ENCODE data around the gene ANGPTL5.
A peak's percentile ranks its signal among the peaks of the same experiment; 100 is the strongest.
"Not testable (repeated sequence)": the region's sequence is repeated elsewhere in the genome, so short reads cannot be mapped to it uniquely, and the experiment has no call there.

The ANGPTL5 gene

GRCh38 chr11:101916422-101916821 lies at the start of gene ANGPTL5:
Gene ANGPTL5, minus strand, starts transcription at chr11:101916522. Its CDS starts 8,613 bp downstream, at chr11:101907909.
- DNase-seq (ENCODE audit: low read depth in 3 of 3, low spot score in 1 of 3) = no peak

- not testable (repeated sequence) for DNase-seq (ENCODE audit: low read depth in 3 of 3, low spot score in 1 of 3)
These were observed 47.9 kb upstream of the ANGPTL5 start for GRCh38 chr11:101964200-101964599.

DNA sequence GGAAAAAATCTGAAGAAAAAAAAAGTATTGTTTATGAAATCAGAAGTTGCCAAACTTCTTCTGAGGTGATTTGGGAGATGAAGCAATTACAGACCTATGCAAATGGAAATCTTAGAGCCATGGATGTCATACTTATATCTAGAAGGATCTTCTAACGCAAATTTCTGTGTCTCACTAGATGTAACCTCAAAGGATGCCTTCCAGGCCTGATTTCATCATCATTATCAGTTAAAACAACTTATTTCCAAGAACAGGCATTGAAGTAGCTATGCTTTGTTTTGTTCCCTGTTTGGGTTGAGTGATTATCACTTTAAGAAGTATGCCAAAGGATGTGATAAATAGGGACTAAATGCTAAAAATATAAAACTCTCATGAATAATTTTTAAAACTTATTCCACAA lies 43.9 kb upstream of the ANGPTL5 start:
- no peak for DNase-seq (ENCODE audit: low read depth in 3 of 3, low spot score in 1 of 3)

GRCh38 chr11:101955701-101956100 lies 39.4 kb upstream of the ANGPTL5 start:
- no peak for DNase-seq (ENCODE audit: low read depth in 3 of 3, low spot score in 1 of 3)

DNA sequence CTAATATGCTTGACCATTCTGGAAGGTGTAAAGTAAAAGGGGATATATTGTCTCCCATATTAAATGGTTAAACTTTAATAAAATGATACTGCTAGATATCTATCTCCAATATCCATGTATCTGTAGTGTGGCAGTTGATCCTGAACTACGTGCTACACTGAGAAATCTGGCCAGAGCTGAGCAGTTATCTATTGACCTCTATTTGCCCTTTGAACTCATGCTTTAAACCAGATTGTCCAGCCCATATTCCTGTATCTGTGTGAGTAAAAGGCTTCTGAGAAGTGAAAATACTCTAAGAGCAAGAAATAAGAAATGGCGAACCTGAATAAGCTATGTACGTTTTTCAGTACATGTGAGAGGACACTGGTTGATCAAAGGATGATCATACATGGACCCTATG lies 39.0 kb upstream of the ANGPTL5 start:
- no peak for DNase-seq (ENCODE audit: low read depth in 3 of 3, low spot score in 1 of 3)

- no peak for DNase-seq (ENCODE audit: low read depth in 3 of 3, low spot score in 1 of 3)
These were observed 33.4 kb upstream of the ANGPTL5 start for GRCh38 chr11:101949680-101950220.

- DNase-seq (ENCODE audit: low read depth in 3 of 3, low spot score in 1 of 3) = no peak
These were observed 29.1 kb upstream of the ANGPTL5 start for GRCh38 chr11:101945448-101945847.

- DNase-seq (ENCODE audit: low read depth in 3 of 3, low spot score in 1 of 3) = no peak
These were observed 28.6 kb upstream of the ANGPTL5 start for GRCh38 chr11:101944923-101945322.

DNA sequence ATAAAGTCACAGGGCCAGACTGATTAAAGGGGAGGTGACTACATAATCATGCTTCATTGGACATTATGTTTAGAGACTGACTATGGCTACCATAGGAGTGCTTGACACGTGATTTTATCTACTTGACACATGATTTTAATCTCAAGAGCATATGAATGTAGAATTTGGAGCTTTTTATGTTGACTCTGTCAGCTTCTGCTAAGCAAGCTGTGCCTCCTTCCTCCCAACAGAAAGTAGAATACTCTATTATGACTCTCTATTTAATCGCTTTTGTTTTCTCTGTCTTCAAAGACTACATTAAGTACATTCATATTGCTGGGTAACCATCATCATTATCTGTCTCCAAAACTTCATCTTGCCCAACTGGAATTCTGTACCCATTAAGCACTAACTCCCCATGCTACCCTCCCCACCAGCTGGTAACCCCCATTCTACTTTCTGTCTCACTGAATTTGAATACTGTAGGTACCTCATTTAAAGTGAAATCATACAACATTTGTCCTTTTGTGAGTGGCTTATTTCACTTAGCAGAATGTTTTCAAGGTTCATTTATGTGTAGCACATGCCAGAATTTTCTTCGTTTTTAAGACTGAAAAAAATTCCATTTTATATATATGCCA lies 24.7 kb upstream of the ANGPTL5 start:
- no peak for DNase-seq (ENCODE audit: low read depth in 3 of 3, low spot score in 1 of 3)

DNA sequence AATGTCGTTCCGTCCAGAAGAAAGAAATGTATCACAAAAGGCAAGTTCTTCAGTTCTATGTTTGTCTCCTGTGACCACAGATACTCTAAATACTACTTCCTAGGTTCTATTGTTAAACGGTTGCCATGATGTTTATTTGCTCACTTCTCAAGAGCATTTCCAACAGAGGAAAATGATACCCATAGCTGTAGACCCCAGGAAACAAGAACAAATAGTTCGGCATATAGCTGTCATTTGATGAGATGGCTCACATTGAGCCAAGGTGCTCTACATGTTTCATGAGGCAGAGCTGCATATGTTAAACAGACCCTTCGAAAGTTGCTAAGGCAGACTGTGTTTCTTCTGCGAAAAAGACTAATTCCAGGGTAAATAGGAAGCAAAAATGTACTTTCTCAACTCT lies 15.4 kb upstream of the ANGPTL5 start:
- DNase-seq (ENCODE audit: low read depth in 3 of 3, low spot score in 1 of 3) = no peak

DNA sequence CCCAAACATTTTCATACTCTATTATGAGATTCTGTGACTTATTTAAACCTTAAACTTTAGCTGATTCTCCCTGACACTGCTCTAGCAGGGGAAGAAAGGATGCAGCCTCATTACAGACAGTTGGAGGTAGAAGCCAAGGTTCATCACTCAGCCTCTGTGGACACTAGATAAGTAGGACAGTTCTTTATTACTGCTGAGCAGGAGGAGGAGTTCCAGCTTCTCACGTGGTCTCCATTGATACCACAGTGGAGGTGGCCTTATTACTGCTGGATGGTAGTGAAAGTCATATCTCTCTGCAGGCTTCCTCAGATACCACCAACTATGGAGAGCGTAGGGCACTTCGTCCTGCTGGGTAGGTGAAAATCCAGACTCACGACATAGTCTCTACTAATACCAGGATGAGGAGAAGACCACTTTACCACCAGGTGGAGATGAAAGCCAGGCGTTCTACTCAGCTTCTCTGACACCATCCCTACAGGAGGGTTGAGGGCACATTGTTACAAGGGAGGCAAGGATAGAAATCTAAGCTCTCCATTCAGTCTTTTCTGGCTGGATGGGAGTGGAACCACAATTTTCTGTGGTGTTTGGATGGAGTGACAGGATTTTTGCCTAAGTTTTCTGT lies 13.1 kb upstream of the ANGPTL5 start:
- DNase-seq (ENCODE audit: low read depth in 3 of 3, low spot score in 1 of 3) = no peak

GRCh38 chr11:101923554-101923953 lies 7.2 kb upstream of the ANGPTL5 start:
- no peak for DNase-seq (ENCODE audit: low read depth in 3 of 3, low spot score in 1 of 3)

DNA sequence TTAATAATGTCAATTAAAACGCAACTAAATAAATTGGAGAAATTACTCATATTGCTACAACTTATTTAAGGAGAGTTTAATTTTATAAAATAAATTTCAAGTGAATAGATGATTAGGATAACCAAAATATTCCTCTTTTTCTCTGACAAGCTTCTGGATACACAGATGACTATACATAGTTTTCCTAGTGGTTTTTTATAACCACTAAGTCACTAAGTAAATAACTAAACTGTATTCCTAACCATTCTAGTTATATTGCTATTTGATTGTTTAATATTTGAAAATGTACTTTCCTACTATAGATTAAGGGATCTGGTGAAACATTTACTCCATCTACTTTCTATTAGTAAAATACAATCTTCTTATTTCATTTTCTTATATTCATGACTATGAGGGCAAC lies 4.7 kb upstream of the ANGPTL5 start:
- DNase-seq (ENCODE audit: low read depth in 3 of 3, low spot score in 1 of 3) = no peak

DNA sequence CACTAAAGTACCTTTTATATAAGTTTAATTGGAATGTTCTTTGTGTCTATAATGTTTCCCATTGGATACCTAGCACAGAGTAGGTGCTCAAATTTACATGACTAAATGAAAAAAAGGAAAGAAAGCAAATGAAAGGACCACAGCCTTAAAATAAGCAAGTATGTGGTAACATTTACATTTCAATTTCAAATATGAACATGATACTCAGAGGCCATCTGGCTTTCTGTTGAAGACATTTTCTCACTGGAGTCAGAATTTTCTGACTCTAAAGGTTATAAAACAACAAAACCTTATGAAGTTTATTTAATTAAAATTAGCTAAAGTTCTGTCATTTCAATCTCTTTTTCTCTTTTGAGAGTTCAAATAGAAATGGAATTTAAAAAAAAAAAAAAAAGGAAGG lies 904 bp upstream of the ANGPTL5 start:
- DNase-seq (ENCODE audit: low read depth in 3 of 3, low spot score in 1 of 3) = no peak

DNA sequence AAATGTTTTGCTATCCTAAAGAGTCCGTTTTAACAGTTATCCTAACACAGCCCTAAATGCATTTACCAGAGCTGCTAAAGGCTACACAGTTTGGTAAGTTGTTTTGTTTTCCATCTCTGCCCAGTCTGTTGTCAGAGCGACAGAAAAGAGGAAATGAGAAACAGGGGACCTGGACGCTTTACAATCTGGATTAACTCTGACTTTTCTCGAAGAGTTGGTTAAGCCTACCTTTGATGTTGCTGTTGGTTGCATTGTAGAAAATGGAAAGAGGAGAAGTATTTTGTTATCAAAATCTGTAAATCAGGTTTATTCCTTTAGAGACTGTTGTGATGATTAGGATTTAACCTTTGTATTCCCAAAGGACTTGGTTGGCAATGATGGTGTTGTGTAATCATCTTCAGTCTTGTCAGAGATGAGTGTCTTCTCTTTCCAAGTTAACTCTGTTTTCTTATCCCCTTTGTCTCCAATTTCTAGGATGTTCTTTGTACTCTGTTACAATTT lies 481 bp downstream of the ANGPTL5 start:
- no peak for DNase-seq (ENCODE audit: low read depth in 3 of 3, low spot score in 1 of 3)

DNA sequence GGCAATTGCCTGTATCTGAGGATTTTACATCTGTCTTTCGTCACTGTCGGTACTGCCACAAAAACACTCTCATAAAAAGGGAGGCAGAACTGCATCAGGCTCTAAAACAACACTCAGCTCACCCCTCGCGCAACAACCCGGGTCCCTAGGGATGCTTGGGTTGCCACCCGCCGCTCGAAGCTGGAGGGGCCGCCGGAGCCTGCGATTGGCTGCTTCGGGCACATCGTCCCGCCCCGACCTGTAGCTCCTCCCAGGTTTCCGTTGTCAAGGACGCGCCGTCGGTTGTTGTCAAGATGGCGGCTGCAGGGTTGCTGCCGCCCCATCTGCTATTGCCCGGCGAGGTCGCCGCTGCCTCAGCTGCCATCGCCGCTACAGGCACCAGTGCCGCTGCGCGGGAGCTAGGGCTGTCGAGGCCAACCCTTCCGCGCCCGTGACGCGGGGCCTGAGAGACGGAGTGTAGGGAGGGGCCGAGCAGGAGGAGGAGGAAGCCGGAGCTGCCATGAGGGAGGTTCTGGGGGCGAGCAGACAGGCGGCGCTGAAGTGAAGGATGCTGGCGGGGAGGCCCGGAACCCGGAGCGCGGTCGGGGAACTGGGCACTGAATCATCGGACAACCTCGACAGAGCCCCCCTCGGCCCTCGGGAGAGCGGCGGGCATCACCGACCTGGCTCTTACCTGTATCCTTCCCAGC lies 1.4 kb downstream of the ANGPTL5 start, which contains the start of gene CEP126:
CEP126 (plus strand) TSS at position 273 of the 689 bp plus-strand sequence; CDS start at position 548, 275 bp downstream.
- peak; percentile 75 to 91 (median 82) for DNase-seq (ENCODE audit: low read depth in 3 of 3, low spot score in 1 of 3)

- no peak for DNase-seq (ENCODE audit: low read depth in 3 of 3, low spot score in 1 of 3)
These were observed 2.0 kb downstream of the ANGPTL5 start for GRCh38 chr11:101914341-101914737.

DNA sequence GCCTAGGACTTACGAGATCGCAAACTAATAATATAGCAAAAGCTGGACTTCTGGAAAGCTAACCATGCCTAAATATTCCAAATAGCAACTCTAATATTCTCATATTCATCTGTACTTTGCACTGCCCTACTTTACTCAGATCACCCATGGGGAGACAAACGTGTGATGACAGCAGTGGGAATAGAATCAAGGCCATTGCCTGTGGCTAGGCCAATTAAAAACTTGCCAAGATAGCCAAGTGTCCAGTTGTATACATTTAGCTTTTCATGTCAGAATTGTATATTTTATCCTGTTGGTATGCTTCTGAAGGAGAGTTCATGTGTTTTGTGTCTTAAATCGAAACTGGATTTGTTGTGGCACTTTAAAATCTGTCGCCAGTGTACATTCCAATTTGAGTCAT lies 2.7 kb downstream of the ANGPTL5 start:
- DNase-seq (ENCODE audit: low read depth in 3 of 3, low spot score in 1 of 3) = no peak

DNA sequence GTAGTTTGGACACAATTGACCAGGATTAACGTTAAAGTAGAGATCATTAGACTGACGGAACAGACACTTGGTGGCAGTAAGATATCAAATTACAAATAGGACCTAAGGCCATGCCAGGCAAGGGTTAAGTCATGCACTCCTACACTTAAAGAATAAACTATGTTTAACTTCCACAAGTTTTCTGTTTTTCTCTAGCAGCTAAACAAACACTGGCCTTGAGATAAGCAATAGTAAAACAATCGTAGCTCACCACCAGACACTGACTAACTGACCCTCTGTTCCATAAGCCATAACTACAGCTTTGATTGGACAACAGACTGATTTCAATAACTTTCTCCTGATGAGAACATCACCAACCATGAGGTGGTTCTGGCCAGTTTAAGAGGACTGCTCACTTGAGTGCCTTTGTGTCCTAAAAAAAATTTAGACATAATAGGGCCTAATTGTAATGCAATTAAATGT lies 3.5 kb downstream of the ANGPTL5 start:
- DNase-seq (ENCODE audit: low read depth in 3 of 3, low spot score in 1 of 3) = no peak

GRCh38 chr11:101909087-101909486 lies 7.2 kb downstream of the ANGPTL5 start:
- no peak for DNase-seq (ENCODE audit: low read depth in 3 of 3, low spot score in 1 of 3)

GRCh38 chr11:101907815-101908214 lies 8.5 kb downstream of the ANGPTL5 start:
- no peak for DNase-seq (ENCODE audit: low read depth in 3 of 3, low spot score in 1 of 3)

DNA sequence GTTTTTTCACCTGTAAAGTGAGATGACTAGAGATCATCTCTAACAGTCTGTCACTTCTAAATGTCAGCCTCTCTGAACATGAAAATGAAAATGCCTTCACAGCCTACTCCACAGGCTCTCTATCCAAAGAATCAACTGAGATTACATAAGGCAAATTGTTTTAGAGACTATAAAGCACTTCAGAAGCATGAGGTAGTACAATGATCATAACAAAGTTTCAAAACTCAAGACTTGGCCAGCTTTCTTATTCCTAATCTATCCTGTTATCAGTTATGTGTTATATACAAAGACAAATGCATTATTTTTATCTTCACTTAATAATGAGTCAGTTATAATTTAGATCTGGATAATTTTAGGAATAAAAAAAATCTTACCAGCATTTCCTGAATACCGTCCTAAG lies 21.8 kb downstream of the ANGPTL5 start:
- DNase-seq (ENCODE audit: low read depth in 3 of 3, low spot score in 1 of 3) = no peak
